ENCODE data around the gene NUDT22.

Gene NUDT22

DNA sequence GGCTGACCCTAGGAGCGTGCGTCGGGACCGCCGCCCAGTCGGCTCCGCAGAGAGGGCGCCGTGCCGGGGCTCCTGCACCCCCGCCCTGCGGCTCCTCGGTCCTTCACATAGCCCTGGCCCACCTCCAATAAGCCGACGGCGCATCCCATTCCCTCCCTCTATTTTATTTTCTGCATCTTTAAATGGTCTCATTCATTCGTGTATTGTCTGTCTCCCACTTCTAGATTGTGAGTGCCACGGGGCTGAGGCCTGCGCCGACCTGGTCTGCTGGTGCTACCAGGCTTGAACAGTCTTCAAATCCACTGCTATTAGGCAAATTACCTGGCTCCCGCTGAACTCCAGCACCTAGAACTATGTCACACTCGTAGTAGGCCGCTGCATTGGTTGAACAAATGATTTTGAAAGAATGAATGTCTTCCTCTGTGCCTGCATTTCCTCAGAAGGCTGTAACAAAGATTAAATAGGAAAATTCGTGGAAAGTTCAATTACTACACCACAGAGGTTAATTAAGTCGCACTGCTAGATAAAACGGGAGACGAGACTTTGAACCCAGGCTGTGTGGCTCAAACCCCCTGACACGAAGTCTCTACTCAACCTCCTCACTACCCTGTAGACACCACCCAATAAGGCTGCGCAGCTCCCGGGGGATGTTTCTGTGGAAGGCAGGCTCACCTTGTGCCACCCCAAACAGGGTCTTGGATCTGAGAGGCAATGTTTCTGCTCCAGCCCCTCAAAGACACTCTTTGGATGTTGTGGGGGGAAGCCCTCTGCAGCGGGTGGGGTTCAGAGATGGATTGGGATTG, 21.9 kb downstream of the NUDT22 start:
- Histone ChIP-seq H3K4me2 (ENCODE audit: low read length) (peak overlapping the region; percentile 85), H3K9me3 (ENCODE audit: control insufficient read depth, insufficient read depth, low read length) (no peaks in the 10 kb centered on the region), H3K36me3 (ENCODE audit: control insufficient read depth, low read length) (peaks cover 33% of the 10 kb centered on the region), H3K9me2 (replicated peaks; ENCODE audit: control insufficient read depth, low read length) (no peaks in the 10 kb centered on the region), H3F3A (ENCODE audit: control insufficient read depth, insufficient read depth) (peaks cover 29% of the 10 kb centered on the region), H3K27me3 (ENCODE audit: control insufficient read depth, low read length) (no peaks in the 10 kb centered on the region), H3K4me3 (ENCODE audit: low read length) (peak overlapping the region; percentile 78), H3K79me2 (ENCODE audit: control insufficient read depth, low read length) (peaks cover 42% of the 10 kb centered on the region), H3K4me1 (ENCODE audit: control insufficient read depth, low read length) (peaks cover 62% of the 10 kb centered on the region), H3K27ac (ENCODE audit: low read depth, low read length) (no peak overlapping the region), H4K20me1 (ENCODE audit: control insufficient read depth, insufficient read depth, low read depth, low read length) (peaks cover 2% of the 10 kb centered on the region; the same call in 1 of the 2 replicates)
- TF ChIP-seq, protein P1, sequence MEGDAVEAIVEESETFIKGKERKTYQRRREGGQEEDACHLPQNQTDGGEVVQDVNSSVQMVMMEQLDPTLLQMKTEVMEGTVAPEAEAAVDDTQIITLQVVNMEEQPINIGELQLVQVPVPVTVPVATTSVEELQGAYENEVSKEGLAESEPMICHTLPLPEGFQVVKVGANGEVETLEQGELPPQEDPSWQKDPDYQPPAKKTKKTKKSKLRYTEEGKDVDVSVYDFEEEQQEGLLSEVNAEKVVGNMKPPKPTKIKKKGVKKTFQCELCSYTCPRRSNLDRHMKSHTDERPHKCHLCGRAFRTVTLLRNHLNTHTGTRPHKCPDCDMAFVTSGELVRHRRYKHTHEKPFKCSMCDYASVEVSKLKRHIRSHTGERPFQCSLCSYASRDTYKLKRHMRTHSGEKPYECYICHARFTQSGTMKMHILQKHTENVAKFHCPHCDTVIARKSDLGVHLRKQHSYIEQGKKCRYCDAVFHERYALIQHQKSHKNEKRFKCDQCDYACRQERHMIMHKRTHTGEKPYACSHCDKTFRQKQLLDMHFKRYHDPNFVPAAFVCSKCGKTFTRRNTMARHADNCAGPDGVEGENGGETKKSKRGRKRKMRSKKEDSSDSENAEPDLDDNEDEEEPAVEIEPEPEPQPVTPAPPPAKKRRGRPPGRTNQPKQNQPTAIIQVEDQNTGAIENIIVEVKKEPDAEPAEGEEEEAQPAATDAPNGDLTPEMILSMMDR (IDR thresholded peaks at IDR 0.05; ENCODE audit: low read depth, low read length, poor library complexity, severe bottlenecking) = no peak
- TF ChIP-seq EZH2phosphoT487 (IDR thresholded peaks at IDR 0.05; ENCODE audit: borderline replicate concordance, low read length) = no peak

DNA sequence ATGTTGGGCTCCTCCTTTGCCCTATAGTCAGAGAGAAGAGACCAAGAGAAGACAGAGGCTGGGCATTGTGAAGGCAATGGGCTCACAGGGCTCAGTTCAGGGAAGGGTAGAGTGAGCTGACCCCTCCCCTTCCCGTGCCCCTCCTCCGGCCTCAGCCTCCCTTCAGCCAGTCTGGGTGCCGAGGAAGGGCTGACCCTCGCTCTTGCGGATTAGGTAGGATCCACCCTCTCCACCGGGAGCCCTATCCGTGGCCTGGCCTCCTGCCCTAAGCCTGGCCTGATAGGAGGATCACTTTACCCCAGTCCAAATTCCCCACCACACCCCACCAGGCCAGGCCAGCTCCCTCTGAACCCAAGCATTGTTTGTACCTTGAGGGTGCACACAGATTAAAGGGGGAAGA, 22.5 kb downstream of the NUDT22 start:
- H3K4me1 ChIP-seq (ENCODE audit: control insufficient read depth, low read length) = peaks cover 59% of the 10 kb centered on the region
- no peak overlapping the region for H3K4me2 ChIP-seq (ENCODE audit: low read length)
- TF ChIP-seq, protein P1 (IDR thresholded peaks at IDR 0.05; ENCODE audit: low read depth, low read length, poor library complexity, severe bottlenecking) = no peak
- no peak for TF ChIP-seq EZH2phosphoT487 (IDR thresholded peaks at IDR 0.05; ENCODE audit: borderline replicate concordance, low read length)
- H3K27me3 ChIP-seq (ENCODE audit: control insufficient read depth, low read length) = no peaks in the 10 kb centered on the region
- H4K20me1 ChIP-seq (ENCODE audit: control insufficient read depth, insufficient read depth, low read depth, low read length) = peaks cover 5% of the 10 kb centered on the region; the same call in 1 of the 2 replicates
- H3K9me3 ChIP-seq (ENCODE audit: control insufficient read depth, insufficient read depth, low read length) = no peaks in the 10 kb centered on the region
- H3K36me3 ChIP-seq (ENCODE audit: control insufficient read depth, low read length) = peaks cover 27% of the 10 kb centered on the region
- H3F3A ChIP-seq (ENCODE audit: control insufficient read depth, insufficient read depth) = peaks cover 29% of the 10 kb centered on the region
- H3K27ac ChIP-seq (ENCODE audit: low read depth, low read length) = no peak overlapping the region
- H3K4me3 ChIP-seq (ENCODE audit: low read length) = no peak overlapping the region
- H3K79me2 ChIP-seq (ENCODE audit: control insufficient read depth, low read length) = peaks cover 39% of the 10 kb centered on the region
- H3K9me2 ChIP-seq (replicated peaks; ENCODE audit: control insufficient read depth, low read length) = no peaks in the 10 kb centered on the region

DNA sequence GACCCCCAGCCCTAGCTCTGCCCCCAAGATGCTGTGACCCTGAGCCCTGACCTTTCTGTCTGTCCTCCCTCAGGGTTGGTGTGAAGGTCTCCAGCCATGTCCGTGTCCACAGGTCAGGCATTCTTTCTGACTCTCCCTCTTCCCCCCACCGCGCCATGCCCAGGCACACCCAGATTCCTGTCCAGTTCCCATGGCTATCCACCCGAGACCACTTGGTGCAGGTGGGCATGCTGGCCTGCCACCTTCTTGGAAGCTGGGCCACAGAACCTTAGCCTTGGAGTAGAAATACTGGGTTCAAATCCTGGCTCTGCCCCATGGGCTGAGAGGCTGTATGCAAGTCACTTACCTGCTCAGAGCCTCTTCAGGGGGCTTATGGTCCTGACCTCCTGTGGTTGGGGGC, 23.0 kb downstream of the NUDT22 start:
- TF ChIP-seq, protein P1 (IDR thresholded peaks at IDR 0.05; ENCODE audit: low read depth, low read length, poor library complexity, severe bottlenecking) = no peak
- TF ChIP-seq EZH2phosphoT487 (IDR thresholded peaks at IDR 0.05; ENCODE audit: borderline replicate concordance, low read length) = no peak
- H3K79me2 ChIP-seq (ENCODE audit: control insufficient read depth, low read length) = peaks cover 36% of the 10 kb centered on the region
- no peak overlapping the region for H3K4me2 ChIP-seq (ENCODE audit: low read length)
- H4K20me1 ChIP-seq (ENCODE audit: control insufficient read depth, insufficient read depth, low read depth, low read length) = peaks cover 5% of the 10 kb centered on the region; the same call in 1 of the 2 replicates
- peaks cover 54% of the 10 kb centered on the region for H3K4me1 ChIP-seq (ENCODE audit: control insufficient read depth, low read length)
- no peaks in the 10 kb centered on the region for H3K27me3 ChIP-seq (ENCODE audit: control insufficient read depth, low read length)
- no peak overlapping the region for H3K4me3 ChIP-seq (ENCODE audit: low read length)
- H3K9me2 ChIP-seq (replicated peaks; ENCODE audit: control insufficient read depth, low read length) = no peaks in the 10 kb centered on the region
- peaks cover 22% of the 10 kb centered on the region for H3K36me3 ChIP-seq (ENCODE audit: control insufficient read depth, low read length)
- peaks cover 24% of the 10 kb centered on the region for H3F3A ChIP-seq (ENCODE audit: control insufficient read depth, insufficient read depth)
- no peak overlapping the region for H3K27ac ChIP-seq (ENCODE audit: low read depth, low read length)
- no peaks in the 10 kb centered on the region for H3K9me3 ChIP-seq (ENCODE audit: control insufficient read depth, insufficient read depth, low read length)

Data from DOHH2 (cell line).